OCI-LY1 (cell line): ENCODE data around the gene PIK3R1.
"Not testable (repeated sequence)": the region's sequence is repeated elsewhere in the genome, so short reads cannot be mapped to it uniquely, and the experiment has no call there.

ENCODE experiments used
- H2AFZ ChIP-seq: fragments of 200-600 bp; sonication (generic), shearing (Covaris generic); 2 replicates; pipeline ENCODE4 v1.6.0; 2014; ENCODE audit warnings: antibody characterized with exemption, mild to moderate bottlenecking, low read length
- H3F3A ChIP-seq: fragments of 200-600 bp; sonication (generic), shearing (Covaris generic); 2 replicates; pipeline ENCODE4 v1.6.0; 2014; ENCODE audit warnings: mild to moderate bottlenecking, antibody characterized with exemption, low read length, moderate library complexity; ENCODE audit not compliant: insufficient read depth
- H3K27ac ChIP-seq: fragments of 200-600 bp; sonication (generic); 2 replicates; pipeline ENCODE4 v1.5.1; 2014; ENCODE audit warnings: low read length, mixed run types, mild to moderate bottlenecking, low read depth; ENCODE audit not compliant: poor library complexity, severe bottlenecking
- H3K27me3 ChIP-seq: fragments of 200-600 bp; sonication (generic); 2 replicates; pipeline ENCODE4 v1.6.0; 2014; ENCODE audit warnings: antibody characterized with exemption, mild to moderate bottlenecking, low read length, moderate library complexity; ENCODE audit not compliant: insufficient read depth
- H3K36me3 ChIP-seq: fragments of 200-600 bp; sonication (generic); 2 replicates; pipeline ENCODE4 v1.6.1; 2014; ENCODE audit warnings: mild to moderate bottlenecking, antibody characterized with exemption, low read length, moderate library complexity, mixed read lengths; ENCODE audit not compliant: insufficient read depth
- H3K4me1 ChIP-seq: fragments of 200-600 bp; sonication (generic); 2 replicates; pipeline ENCODE4 v1.5.1; 2014; ENCODE audit warnings: mild to moderate bottlenecking, low read length, moderate library complexity; ENCODE audit not compliant: insufficient read depth, severe bottlenecking
- H3K4me2 ChIP-seq: fragments of 200-600 bp; sonication (generic), shearing (Covaris generic); 2 replicates; pipeline ENCODE4 v1.6.1; 2014; ENCODE audit warnings: low read length
- H3K4me3 ChIP-seq: fragments of 200-600 bp; sonication (generic); 2 replicates; pipeline ENCODE4 v1.5.1; 2014; ENCODE audit warnings: low read length, low read depth, mild to moderate bottlenecking, mixed read lengths; ENCODE audit not compliant: poor library complexity, severe bottlenecking
- H3K79me2 ChIP-seq: fragments of 200-600 bp; shearing (Covaris generic); 2 replicates; pipeline ENCODE4 v1.6.1; 2016; ENCODE audit warnings: mixed run types, low read length, mixed read lengths; ENCODE audit not compliant: insufficient read depth
- H3K9ac ChIP-seq: fragments of 200-600 bp; sonication (generic), shearing (Covaris generic); 2 replicates; pipeline ENCODE4 v1.6.1; 2014; ENCODE audit warnings: mild to moderate bottlenecking, low read length, mixed read lengths
- H3K9me2 ChIP-seq: fragments of 200-600 bp; sonication (generic), shearing (Covaris generic); 2 replicates; pipeline ENCODE4 v1.6.1; 2014; ENCODE audit warnings: low read depth, mild to moderate bottlenecking, low read length, mixed read lengths
- H3K9me3 ChIP-seq: fragments of 200-600 bp; shearing (Covaris generic); 2 replicates; pipeline ENCODE4 v1.6.1; 2014; ENCODE audit warnings: low read length, mixed read lengths
- H4K20me1 ChIP-seq: fragments of 200-600 bp; sonication (generic), shearing (Covaris generic); 2 replicates; pipeline ENCODE4 v1.6.0; 2016; ENCODE audit warnings: mild to moderate bottlenecking, low read length; ENCODE audit not compliant: insufficient read depth
- CTCF ChIP-seq: fragments of 200-600 bp; sonication (generic), shearing (Covaris generic); IDR thresholded peaks from 2 replicates; pipeline ENCODE4 v1.5.1; 2017; ENCODE audit warnings: mild to moderate bottlenecking, antibody characterized with exemption, low read length, moderate library complexity, mixed read lengths
- EZH2 ChIP-seq: fragments of 200-600 bp; sonication (generic), shearing (Covaris generic); IDR thresholded peaks from 2 replicates; pipeline ENCODE4 v1.8.0; 2017; ENCODE audit warnings: borderline replicate concordance, mixed run types, mild to moderate bottlenecking, antibody characterized with exemption, low read length, moderate library complexity, mixed read lengths

The PIK3R1 gene

DNA sequence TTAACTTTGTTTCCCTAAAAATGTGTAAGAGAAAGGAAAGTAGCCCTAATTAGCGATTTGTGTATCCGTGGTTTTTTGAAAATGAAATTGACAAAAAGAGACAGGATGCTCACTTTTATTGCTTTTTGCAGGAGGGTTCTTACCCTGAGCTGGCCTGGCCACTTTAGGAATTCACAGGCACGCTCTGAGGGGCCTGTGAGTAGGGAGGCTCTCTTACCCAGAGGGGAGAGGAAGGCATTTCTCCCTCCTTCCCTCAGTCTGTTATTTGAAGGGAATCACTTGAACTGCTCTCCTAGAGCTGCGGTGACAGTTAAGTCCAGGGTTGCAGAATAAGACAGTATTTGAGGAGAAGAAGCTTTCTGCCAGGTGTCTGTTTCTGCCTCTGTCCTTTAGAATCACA, 16.7 kb downstream of the PIK3R1 start:
- Histone ChIP-seq H3K27me3 (no peaks in the 10 kb centered on the region), H3F3A (no peaks in the 10 kb centered on the region; the same call in 1 of the 2 replicates), H3K4me3 (no peak overlapping the region), H3K9ac (no peak overlapping the region), H2AFZ (no peak overlapping the region), H3K9me2 (no peaks in the 10 kb centered on the region), H3K27ac (no peak overlapping the region), H3K79me2 (peaks cover 90% of the 10 kb centered on the region), H4K20me1 (no peaks in the 10 kb centered on the region), H3K36me3 (peaks cover 36% of the 10 kb centered on the region; the same call in 1 of the 2 replicates), H3K4me2 (no peak overlapping the region), H3K4me1 (peaks cover 16% of the 10 kb centered on the region), H3K9me3 (no peaks in the 10 kb centered on the region)
- TF ChIP-seq CTCF (no peak), EZH2 (no peak)

DNA sequence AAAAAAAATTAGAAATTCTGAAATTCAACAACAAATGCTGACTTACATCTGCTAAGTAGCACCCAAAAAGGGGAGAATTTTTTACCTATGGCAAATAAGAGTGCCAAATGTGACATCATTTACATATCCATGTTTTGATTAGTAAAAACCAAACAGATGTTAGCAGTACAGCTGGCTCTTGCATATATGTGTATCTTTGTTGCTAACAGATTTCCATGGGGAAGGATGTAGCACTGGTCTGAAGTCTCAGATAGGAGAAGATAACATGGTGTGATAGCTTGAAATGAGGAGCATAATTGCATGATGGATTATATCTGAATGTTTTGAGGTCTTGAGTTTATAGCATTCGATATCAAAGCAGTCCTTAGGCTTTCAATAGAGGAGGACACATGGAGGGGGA, 17.5 kb downstream of the PIK3R1 start:
- Histone ChIP-seq H3K79me2 (peaks cover 89% of the 10 kb centered on the region), H4K20me1 (no peaks in the 10 kb centered on the region), H3K4me2 (no peak overlapping the region), H3K9me2 (no peaks in the 10 kb centered on the region), H3K27ac (no peak overlapping the region), H2AFZ (no peak overlapping the region), H3K4me3 (no peak overlapping the region), H3F3A (no peaks in the 10 kb centered on the region; the same call in 1 of the 2 replicates), H3K4me1 (peaks cover 24% of the 10 kb centered on the region), H3K27me3 (no peaks in the 10 kb centered on the region), H3K36me3 (peaks cover 28% of the 10 kb centered on the region; the same call in 1 of the 2 replicates), H3K9me3 (no peaks in the 10 kb centered on the region), H3K9ac (no peak overlapping the region)
- TF ChIP-seq EZH2 (no peak), CTCF (no peak)

- Histone ChIP-seq H3K79me2 (peaks cover 76% of the 10 kb centered on the region), H3K4me1 (peaks cover 46% of the 10 kb centered on the region), H3K36me3 (peaks cover 19% of the 10 kb centered on the region; the same call in 1 of the 2 replicates)
- H3K4me3 ChIP-seq, H4K20me1 ChIP-seq, H3K9me3 ChIP-seq, H3K27me3 ChIP-seq, H3K9ac ChIP-seq, H2AFZ ChIP-seq, H3F3A ChIP-seq, H3K4me2 ChIP-seq, H3K27ac ChIP-seq, H3K9me2 ChIP-seq: not testable (repeated sequence)
Observed at GRCh38 chr5:68235229-68235628, 19.7 kb downstream of the PIK3R1 start.

DNA sequence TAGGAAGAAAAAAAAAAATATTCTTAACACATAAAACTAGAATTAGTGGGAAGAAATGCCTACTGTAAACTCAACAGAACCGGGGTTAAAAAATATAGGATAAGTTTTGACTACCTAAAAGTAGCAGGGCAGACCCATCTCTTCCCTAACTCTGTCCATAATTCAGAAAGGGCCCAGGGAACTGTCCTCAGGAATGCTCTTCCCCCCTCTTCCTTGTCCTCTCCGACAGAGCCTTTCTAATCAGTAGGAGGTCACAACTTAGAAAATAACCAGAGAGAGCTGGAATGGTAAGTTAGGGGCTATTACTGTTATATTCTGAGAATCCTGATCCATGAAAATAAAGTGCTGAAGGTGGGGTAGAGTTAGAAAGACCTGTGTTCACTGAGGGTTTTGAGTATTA, 22.2 kb downstream of the PIK3R1 start:
- Histone ChIP-seq H3K27me3 (no peaks in the 10 kb centered on the region), H2AFZ (no peak overlapping the region), H4K20me1 (no peaks in the 10 kb centered on the region), H3K4me2 (peak overlapping the region; percentile 67; the same call in 1 of the 2 replicates), H3F3A (no peaks in the 10 kb centered on the region; the same call in 1 of the 2 replicates), H3K36me3 (peaks cover 7% of the 10 kb centered on the region; the same call in 1 of the 2 replicates), H3K4me3 (no peak overlapping the region), H3K27ac (peak overlapping the region; percentile 87), H3K79me2 (peaks cover 63% of the 10 kb centered on the region), H3K9me2 (no peaks in the 10 kb centered on the region), H3K4me1 (peaks cover 66% of the 10 kb centered on the region), H3K9me3 (no peaks in the 10 kb centered on the region), H3K9ac (peak overlapping the region; percentile 22; the same call in 1 of the 2 replicates)
- no peak for TF ChIP-seq EZH2
- no peak for TF ChIP-seq CTCF
